Chondrocyte (in vitro differentiated cells): ENCODE measurements around the gene SLC15A2. TPM values are rescaled to one million over a fixed set of nuclear protein-coding genes. Genes with fewer than 3 reads are reported as not detected.
"Not testable (repeated sequence)": the region's sequence is repeated elsewhere in the genome, so short reads cannot be mapped to it uniquely, and the experiment has no call there.

Experiments used
- DNase-seq: peaks from one replicate; pipeline ENCODE4 v3.0.0; 2021; ENCODE audit warnings: mixed read lengths, low spot score
- H3K27ac Mint-ChIP-seq: one replicate; pipeline ENCODE4 v1.8.0; 2021; ENCODE audit warnings: mild to moderate bottlenecking, moderate library complexity, mixed read lengths; ENCODE audit not compliant: unreplicated experiment
- H3K27me3 Mint-ChIP-seq: 2 replicates; pipeline ENCODE4 v1.8.0; 2021; ENCODE audit warnings: low read depth, mixed read lengths
- H3K36me3 Mint-ChIP-seq: 2 replicates; pipeline ENCODE4 v1.8.0; 2021; ENCODE audit warnings: low read depth, mixed read lengths
- H3K4me1 Mint-ChIP-seq: 2 replicates; pipeline ENCODE4 v1.8.0; 2021; ENCODE audit warnings: low read depth, mild to moderate bottlenecking, mixed read lengths
- H3K4me3 Mint-ChIP-seq: one replicate; pipeline ENCODE4 v1.8.0; 2021; ENCODE audit warnings: mild to moderate bottlenecking, moderate library complexity, mixed read lengths; ENCODE audit not compliant: unreplicated experiment
- H3K9me3 Mint-ChIP-seq: 2 replicates; pipeline ENCODE4 v1.8.0; 2021; ENCODE audit warnings: low read depth, mixed read lengths
- CTCF ChIP-seq: fragments of 200-600 bp; sonication (generic); IDR thresholded peaks from 2 replicates; pipeline ENCODE4 v1.5.0; 2021; ENCODE audit warnings: antibody characterized with exemption, mild to moderate bottlenecking, moderate library complexity
- total RNA-seq: library from RNA; stranded (reverse); gene quantifications from 3 replicates; pipeline ENCODE4 v1.2.1, GENCODE V29; 2021

The SLC15A2 gene
- total RNA-seq, 1 donor from 2014 or later, result 1.4 TPM

- H3K27ac Mint-ChIP-seq, result no peak overlapping the region
- peaks cover 7% of the 10 kb centered on the region for H3K9me3 Mint-ChIP-seq
- no peak for TF ChIP-seq CTCF
- H3K36me3 Mint-ChIP-seq, result no peaks in the 10 kb centered on the region
- DNase-seq, result no peak
- H3K27me3 Mint-ChIP-seq, result no peaks in the 10 kb centered on the region
- no peak overlapping the region for H3K4me3 Mint-ChIP-seq
- no peaks in the 10 kb centered on the region for H3K4me1 Mint-ChIP-seq
These were observed 30.5 kb downstream of the SLC15A2 start for GRCh38 chr3:121924734-121925133.

GRCh38 chr3:121926380-121926779 lies 32.2 kb downstream of the SLC15A2 start:
- Mint-ChIP-seq H3K4me1 (no peaks in the 10 kb centered on the region), H3K27me3 (no peaks in the 10 kb centered on the region), H3K27ac (no peak overlapping the region), H3K36me3 (peaks cover 3% of the 10 kb centered on the region), H3K4me3 (no peak overlapping the region), H3K9me3 (peaks cover 7% of the 10 kb centered on the region)
- TF ChIP-seq CTCF, result no peak
- no peak for DNase-seq

GRCh38 chr3:121938141-121938855 lies 44.1 kb downstream of the SLC15A2 start:
- not testable (repeated sequence) for H3K36me3 Mint-ChIP-seq

GRCh38 chr3:121941592-121941991 lies 47.4 kb downstream of the SLC15A2 start:
- H3K4me3 Mint-ChIP-seq, result no peak overlapping the region
- no peaks in the 10 kb centered on the region for H3K4me1 Mint-ChIP-seq
- H3K36me3 Mint-ChIP-seq, result peaks cover 3% of the 10 kb centered on the region
- H3K9me3 Mint-ChIP-seq, result no peaks in the 10 kb centered on the region
- no peak for TF ChIP-seq CTCF
- H3K27me3 Mint-ChIP-seq, result no peaks in the 10 kb centered on the region
- H3K27ac Mint-ChIP-seq, result no peak overlapping the region
- DNase-seq, result no peak

More at GRCh38 chr3:121938141-121938855, 44.1 kb downstream of the SLC15A2 start:
- not testable (repeated sequence) for DNase-seq, H3K27ac Mint-ChIP-seq, H3K4me3 Mint-ChIP-seq, H3K27me3 Mint-ChIP-seq, H3K4me1 Mint-ChIP-seq, H3K9me3 Mint-ChIP-seq

- no peak for TF ChIP-seq CTCF
- no peak overlapping the region for H3K27ac Mint-ChIP-seq
- H3K4me1 Mint-ChIP-seq, result no peaks in the 10 kb centered on the region
- H3K9me3 Mint-ChIP-seq, result no peaks in the 10 kb centered on the region
- DNase-seq, result no peak
- peaks cover 3% of the 10 kb centered on the region for H3K36me3 Mint-ChIP-seq
- no peak overlapping the region for H3K4me3 Mint-ChIP-seq
- no peaks in the 10 kb centered on the region for H3K27me3 Mint-ChIP-seq
These were observed 48.0 kb downstream of the SLC15A2 start for GRCh38 chr3:121942116-121942786.

GRCh38 chr3:121943431-121943830 lies 49.2 kb downstream of the SLC15A2 start:
- TF ChIP-seq CTCF, result no peak
- H3K27ac Mint-ChIP-seq, result no peak overlapping the region
- no peak overlapping the region for H3K4me3 Mint-ChIP-seq
- peaks cover 3% of the 10 kb centered on the region for H3K36me3 Mint-ChIP-seq
- no peaks in the 10 kb centered on the region for H3K9me3 Mint-ChIP-seq
- DNase-seq, result no peak
- H3K4me1 Mint-ChIP-seq, result no peaks in the 10 kb centered on the region
- no peaks in the 10 kb centered on the region for H3K27me3 Mint-ChIP-seq
